ENCODE data around the gene SRSF2.
A peak's percentile ranks its signal among the peaks of the same experiment; 100 is the strongest.

SRSF2 gene

DNA sequence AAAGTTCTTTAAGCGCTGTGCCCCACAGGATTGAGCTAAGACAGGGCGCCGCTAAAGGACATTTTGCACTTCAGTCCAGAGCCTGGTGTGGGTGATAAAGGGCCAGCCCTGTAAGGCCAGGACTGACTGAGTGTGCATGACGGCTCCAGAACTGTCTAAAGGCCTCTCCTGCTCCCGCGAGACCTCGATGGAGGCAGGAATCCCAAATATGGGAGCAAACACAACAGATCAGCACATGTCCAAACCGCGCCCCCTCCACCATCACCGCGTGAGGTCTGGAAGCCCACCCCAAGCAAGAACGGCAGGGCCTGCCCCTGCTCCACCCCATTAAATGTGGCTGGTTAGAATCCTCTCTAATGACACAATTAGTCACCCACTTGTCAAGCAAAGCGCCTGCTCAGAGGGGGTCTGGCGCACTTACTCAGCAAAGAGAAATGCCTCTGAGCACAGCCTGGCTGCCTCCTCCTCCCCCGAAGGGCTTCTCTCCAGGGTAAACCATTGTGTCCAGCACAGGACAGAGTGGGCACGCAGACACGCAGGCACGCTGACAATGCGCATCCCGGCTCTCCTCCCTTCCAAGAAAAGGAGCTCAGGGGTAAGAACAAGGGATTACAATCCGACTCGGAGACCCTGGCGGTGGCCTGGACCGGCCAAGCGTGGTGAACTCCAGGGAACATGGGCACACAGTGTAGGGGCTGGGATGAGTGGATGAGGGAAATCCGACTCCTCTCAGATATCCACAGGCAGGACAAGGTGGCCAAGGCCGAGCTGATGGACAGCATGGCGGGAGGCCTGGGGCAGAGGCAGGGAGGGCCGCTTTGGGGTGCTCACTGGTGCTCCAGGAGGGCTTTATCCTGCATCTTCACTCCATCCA, 27.8 kb downstream of the SRSF2 start:
- DNase-seq (ENCODE audit: low read depth), result peak; percentile 95
- TF ChIP-seq CTCF (conservative IDR thresholded peaks at IDR 0.05; ENCODE audit: low read depth, low read length), result no peak
- H3K4me3 ChIP-seq (ENCODE audit: low read depth, low read length), result peak overlapping the region; percentile 79

DNA sequence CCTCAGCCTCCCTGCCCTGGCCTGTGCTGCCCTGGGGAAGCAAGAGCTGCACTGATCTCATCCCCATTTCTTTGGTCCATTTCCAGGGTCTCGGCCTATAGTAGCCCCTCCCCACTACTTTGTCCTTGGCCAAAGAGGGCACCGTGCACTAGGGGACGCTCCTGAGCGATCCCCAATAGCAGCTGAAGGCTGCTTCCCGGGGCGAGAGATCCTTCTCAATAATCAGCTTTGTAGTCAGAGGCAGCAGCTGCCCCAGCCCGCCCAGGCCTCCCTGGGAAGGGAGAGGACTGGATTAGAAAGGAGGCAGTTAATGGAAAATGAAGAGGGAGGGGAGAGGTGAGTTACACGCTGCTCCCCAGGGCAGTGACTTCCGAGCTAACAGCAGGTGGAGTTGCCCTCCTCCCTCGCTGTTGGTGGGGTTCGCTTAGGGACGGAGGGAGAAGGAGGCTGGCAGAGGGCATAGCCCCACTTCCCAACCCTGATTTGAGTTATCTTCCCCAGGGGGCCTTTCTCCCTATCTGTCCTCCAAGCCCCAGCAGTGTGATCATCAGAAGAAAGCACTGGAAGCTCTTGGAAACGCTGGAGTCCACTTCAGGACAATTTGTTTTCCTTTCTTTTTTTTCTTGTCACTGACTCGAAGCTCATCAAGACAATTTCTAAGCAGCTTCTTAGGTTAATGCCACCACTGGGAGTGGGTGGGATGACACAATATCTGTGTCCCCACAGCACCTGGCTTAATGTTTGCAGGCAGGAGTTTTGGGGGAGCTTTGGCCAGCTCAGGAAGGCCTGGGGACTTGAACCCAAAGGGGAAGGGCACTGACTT, 28.9 kb downstream of the SRSF2 start:
- H3K4me3 ChIP-seq (ENCODE audit: low read depth, low read length), result peak overlapping the region; percentile 79

DNA sequence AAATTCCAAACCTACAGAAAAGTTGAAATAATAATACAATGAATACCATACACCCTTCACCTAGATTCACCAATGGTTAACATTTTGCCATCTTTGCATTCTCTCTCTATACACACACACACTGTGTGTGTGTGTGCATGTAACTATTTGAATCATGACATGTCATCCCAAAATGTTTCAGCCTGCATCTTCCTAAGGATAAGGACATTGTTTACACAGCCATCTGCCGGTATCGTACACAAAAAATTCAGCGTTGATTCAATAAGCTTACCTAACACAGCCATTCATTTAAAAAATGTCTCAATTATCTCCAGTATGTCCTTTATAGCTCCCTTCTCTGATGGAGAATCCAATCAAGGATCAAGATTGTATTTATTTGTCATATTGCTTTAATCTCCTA, 30.3 kb downstream of the SRSF2 start:
- no peak for TF ChIP-seq CTCF (conservative IDR thresholded peaks at IDR 0.05; ENCODE audit: low read depth, low read length)
- DNase-seq (ENCODE audit: low read depth), result no peak
- no peak overlapping the region for H3K4me3 ChIP-seq (ENCODE audit: low read depth, low read length)

More for the DNA sequence above, 28.9 kb downstream of the SRSF2 start:
- TF ChIP-seq CTCF (conservative IDR thresholded peaks at IDR 0.05; ENCODE audit: low read depth, low read length), result peak; percentile 54
- DNase-seq (ENCODE audit: low read depth), result no peak

- no peak for DNase-seq (ENCODE audit: low read depth)
- TF ChIP-seq CTCF (conservative IDR thresholded peaks at IDR 0.05; ENCODE audit: low read depth, low read length), result peak; percentile 23
- H3K4me3 ChIP-seq (ENCODE audit: low read depth, low read length), result no peak overlapping the region
These were observed 32.3 kb downstream of the SRSF2 start for GRCh38 chr17:76704805-76705204.

GRCh38 chr17:76702941-76703637, 34.0 kb downstream of the SRSF2 start:
- no peak overlapping the region for H3K4me3 ChIP-seq (ENCODE audit: low read depth, low read length)
- TF ChIP-seq CTCF (conservative IDR thresholded peaks at IDR 0.05; ENCODE audit: low read depth, low read length), result no peak
- no peak for DNase-seq (ENCODE audit: low read depth)

- no peak overlapping the region for H3K4me3 ChIP-seq (ENCODE audit: low read depth, low read length)
- no peak for DNase-seq (ENCODE audit: low read depth)
- TF ChIP-seq CTCF (conservative IDR thresholded peaks at IDR 0.05; ENCODE audit: low read depth, low read length), result no peak
These were observed 35.1 kb downstream of the SRSF2 start for GRCh38 chr17:76702076-76702475.
